GM21447 (cell line): ENCODE data around the gene CELSR1.

Experiments used
- ATAC-seq: cut with Tn5 transposase; IDR thresholded peaks from one replicate; pipeline ENCODE4 v1.9.1; 2021; ENCODE audit not compliant: unreplicated experiment

The CELSR1 gene

DNA sequence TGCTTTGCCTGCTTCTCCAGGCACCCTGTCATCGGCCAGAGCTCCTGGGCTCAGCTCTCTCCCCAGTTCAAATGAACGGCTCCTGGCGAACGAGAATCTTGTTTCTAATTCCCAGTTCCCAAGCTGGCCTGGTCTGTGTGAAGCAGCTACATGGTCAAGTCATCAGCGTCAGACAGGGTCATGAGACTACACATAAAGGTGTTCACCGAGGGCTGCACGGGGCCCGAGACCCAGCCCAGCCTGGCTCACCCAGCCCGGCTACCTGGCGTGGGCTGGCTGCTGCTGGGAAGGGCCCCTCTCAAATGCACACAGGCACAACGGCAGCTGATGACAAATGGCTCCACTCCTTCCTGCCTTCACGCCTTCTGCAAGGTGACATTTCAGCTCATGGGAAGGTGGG is 14.6 kb upstream of the CELSR1 start:
- ATAC-seq = no peak

DNA sequence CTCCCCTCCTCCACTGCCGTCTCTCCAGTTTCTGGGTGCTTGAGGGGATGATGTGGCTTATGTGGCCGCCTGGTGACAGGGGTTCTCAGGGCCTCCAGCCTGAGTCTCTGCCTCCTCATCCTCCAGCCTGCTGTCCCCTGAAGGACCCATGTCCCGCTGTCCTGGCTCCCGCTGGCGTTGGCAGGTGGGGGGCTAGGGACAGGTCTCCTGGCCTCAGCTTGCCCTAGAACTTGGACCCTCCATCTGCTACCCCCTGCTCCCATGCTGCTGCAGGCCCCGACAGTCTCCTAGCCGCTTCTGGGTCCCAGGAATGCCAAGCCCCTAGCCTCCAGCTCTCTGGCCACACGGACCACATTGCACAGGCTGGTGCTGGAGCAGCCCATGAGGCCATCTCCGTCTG is 13.9 kb upstream of the CELSR1 start:
- no peak for ATAC-seq

DNA sequence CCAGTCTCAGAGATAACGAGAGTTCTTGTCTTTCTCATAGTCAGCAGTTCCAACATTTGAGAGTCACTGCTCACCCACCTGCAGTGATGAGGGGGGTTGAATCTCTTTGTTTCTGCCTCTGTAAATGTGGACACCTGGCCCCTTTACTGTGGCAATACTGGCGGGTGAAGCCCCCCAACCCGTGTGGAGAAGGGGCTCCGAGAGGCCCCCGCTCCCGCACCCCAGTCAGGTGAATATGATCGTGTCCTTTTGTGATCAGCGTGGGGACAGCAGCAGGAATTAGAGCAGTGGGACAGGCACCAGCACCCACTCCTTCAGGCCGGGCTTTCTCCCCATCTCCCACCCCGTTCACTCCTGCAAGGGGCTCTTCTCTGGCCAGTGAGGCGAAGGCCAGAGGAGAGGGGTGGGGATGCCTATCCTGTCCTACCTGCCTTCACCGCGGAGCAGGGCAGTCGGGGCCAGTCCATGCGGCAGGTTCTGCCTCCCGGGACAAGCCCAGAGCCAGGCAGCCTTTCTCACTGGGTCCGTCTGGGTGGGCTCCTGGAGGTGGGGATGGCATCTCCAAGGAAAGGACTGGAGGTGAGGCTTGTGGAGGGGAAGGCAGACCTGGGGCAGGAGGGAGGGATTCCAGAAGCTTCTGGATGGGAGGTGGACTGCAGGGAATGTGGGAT is 12.7 kb upstream of the CELSR1 start:
- no peak for ATAC-seq

DNA sequence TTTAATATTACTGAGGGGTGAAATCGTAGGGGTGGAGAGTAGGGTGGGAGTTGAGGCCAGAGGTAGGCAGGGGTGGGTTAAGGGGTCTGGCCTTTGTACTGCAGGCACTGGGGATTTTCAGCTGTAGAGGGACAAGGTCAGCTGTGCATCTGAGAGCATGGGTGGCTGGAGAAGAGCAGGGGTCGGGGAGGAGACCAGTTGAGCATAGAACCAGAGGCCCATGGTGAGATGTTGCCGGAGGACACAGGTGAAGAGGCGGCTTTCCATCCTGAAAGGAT is 12.1 kb upstream of the CELSR1 start:
- no peak for ATAC-seq

DNA sequence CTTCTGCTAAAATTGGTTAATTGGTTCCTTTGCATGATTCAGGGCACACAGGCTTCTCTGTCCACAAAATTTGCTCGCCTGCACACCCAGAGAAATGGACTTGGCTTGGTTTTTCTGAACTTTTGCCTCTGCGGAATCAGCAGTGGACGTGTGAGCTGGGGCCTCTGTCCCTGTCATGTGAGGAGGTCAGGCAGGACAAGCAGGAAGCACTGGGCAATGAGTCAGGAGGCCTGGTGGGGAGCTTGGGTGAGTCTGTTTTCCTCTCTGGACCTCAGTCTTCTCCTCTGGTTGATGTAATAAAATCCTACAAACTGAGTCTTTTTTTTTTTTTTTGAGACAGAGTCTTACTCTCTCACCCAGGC is 10.4 kb upstream of the CELSR1 start:
- no peak for ATAC-seq

DNA sequence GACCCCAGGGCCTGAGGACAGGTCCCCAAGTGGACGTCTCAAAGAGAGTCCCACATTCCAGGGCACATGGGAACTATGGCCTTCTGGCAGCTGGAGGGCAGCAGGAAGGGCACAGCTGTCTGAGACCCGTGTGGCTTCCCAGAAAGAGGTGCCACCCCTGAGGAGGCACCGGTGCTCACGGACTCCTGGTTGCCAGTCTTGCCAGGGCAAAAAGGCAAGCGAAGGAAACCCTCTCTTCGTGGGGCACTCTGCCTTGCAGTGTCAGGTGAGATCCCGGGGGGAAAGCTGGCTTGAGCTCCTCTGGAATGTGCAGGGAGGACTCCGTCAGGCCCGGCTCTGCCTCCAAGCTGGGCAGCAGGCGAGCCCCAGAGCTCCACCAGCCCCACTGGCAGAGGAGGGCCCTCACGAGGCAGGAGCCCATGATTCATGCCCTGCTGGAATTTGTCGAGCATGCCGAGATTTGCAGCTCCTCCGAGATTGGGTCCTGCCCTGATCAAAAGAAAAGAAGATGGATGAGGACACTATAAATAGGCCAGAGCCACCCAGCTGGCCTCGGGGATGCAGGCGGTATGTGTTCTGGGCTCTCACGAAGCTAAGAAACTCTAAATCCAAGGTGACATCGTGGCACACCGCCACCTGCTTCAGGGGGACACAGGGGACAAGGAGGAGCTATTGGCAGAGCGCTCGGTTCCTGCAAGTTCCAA is 9.9 kb upstream of the CELSR1 start:
- ATAC-seq = no peak

DNA sequence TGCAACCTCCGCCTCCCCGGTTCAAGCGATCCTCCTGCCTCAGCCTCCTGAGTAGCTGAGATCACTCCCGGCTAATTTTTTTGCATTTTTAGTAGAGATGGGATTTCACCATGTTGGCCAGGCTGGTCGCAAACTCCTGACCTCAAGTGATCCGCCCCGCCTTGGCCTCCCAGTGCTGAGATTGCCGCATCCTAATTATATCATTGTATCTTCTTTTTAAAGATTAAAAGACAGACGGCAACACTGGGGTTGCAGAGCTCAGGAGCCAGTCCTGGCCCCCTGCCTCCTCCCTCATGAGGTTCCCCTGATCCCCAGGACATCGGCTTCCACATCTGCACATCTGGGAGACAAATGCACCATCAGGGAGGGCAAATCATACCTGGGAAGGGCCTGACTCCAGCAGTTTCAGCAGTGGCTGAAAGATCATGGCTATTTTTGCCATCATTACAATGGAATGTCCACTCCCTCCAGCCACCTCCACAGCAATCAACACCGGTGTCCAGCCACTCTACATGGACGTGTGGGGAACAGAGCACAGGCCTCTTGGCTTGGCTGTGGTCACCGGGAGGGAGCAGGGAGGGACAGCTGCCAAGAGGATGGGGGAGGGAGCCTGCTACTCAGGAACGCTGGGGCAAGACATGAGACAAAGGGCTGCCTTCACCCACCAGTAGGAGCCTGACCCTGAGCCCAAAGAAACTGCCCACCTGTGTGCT is 9.2 kb upstream of the CELSR1 start:
- ATAC-seq = no peak

DNA sequence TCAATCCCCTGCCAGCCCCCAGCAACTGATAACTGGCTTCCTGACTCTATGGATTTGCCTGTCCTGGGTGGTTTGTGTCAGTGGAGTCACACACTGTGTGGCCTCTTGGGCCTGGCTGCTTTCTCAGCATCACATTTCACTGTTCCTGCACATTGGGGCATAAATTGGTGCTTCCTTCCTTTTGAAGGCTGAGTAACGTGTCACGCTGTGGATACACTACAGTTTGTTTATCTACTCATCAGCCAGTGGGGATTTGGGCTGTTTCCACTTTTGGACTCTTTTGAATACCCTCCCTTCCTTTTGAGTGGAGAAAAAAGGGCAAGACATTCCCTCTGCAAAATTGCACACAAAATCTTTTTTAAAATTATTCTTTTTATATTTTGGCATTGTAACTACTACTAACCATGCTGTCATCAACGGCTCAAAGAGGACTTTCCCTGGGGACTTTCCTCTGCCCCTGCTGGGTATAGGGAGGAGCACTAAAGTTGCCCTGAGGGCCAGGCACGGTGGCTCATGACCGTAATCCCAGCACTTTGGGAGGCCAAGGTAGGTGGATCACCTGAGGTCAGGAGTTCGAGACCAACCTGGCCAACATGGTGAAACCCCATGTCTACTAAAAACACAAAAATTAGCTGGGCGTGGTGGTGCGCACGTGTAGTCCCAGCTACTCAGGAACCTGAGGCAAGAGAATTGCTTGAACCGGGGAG is 7.8 kb upstream of the CELSR1 start:
- no peak for ATAC-seq

DNA sequence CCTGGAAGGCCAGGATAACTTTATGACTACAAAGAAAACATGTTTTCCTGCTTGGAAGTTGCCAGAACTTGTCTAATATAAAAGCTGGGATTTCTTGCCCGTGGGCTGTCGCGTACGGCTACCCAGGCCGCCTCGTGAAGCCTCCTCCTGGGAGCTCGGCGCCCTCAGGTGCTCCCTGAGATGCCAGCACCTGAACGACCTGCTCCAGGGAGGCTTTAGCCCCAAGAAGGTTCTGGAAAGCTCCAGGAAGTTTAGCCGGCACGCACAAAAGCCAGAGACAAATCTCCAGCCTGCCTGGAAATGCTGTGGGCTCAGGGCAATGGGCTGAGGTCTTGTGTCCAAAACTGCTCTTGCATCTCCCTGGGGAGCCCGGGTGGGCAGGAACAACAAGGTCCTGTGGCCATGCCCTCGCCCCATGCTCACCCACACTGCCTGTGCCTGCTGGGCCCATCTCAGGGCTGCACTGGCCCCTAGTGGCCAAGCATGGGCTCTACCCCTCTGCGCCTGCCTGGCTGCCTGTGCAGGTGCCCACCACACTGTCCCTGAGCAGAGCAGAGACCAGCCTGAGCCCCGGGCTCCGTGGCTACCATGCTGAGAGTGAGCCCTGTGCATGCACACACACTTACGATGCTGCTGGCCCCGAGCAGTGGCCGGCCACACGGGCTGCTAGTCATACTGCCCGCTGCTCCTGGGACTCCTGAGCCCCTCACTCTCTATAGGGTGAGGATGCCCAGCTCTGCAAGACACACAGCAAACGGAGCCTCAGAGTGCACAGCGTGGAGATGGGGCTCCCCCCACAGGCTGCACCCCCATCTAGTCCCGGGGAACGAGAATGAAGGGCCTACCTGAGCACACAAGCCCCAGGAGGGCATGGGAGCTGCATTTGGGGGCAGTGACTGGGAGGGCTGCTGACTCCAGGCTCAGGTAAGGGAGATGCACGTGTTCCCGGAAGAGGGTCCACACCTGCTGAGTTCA is 4.9 kb upstream of the CELSR1 start:
- no peak for ATAC-seq

DNA sequence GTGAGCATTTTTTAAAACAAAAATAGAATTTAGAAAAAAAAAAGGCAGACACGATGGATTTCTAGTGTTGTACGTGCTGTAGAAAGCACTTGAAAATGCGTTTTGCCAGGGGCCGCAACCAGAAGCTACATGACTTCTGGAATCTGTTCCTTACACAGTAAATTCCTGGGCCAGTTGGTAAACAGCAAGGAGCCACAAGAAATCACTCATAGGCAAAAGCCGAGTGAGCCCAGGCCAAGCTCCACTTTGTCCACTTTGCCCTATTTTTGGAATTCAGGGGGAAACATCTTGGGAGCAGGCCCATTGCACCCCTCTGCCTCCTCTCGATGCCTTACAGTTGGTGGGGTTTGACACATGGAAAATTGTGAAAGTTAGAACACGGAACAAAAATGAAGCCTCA is 4.1 kb upstream of the CELSR1 start:
- no peak for ATAC-seq

DNA sequence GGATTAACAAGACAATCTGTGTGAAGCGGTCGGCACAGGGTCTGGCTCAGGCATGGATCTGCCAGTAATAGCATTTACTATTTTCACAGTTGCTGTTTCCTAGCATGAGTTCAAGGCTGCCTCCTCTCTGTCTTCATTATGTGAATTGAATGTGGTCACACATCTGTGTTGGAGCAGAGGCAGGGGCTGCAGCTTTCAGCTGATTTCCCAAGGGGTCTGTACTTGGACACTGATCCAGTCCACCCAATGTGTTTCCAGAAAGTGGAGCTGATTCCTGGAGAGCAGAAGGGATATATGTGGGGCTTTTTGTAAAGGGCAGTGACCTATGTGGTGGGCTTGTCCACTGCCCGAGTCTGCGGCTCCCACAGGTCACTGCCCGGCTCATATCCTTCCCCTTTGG is 3.5 kb upstream of the CELSR1 start:
- no peak for ATAC-seq

DNA sequence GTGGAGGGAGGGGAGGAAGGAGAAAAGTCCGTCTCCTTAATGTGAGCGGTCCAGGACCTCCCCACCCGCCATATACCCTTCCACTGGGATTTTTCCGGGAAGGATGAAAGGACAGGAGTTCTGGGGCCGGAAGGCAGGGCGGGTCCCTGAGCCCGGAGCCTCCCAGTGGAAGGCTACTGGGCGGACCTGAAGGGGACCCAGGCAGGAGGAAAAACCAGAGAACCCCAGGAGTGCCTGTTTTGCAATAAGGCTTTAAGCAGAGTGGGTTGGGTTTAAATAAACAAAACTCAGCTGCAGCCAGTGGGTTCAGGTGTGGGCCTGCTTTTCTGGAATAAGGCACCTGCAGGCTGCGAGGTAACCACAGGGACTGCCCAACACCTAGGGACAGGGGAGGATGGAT is 1.7 kb upstream of the CELSR1 start:
- no peak for ATAC-seq

DNA sequence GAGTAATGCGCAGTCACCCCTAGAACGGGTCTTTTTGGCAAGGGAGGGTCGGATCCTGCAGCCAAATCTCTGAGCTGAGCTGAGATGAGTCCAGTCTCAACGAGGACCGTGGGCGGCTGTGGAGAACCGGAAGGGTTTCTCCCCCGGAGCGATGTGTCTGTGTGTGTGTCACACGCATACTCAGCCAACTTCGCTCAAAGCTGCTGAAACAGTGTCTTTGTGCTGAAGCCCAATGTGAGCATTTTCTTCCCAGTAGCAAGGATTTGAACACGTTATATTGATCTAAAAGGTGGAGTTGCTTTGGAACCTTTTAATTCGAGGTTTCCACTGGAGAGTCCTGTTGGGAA is 1.4 kb upstream of the CELSR1 start:
- no peak for ATAC-seq

DNA sequence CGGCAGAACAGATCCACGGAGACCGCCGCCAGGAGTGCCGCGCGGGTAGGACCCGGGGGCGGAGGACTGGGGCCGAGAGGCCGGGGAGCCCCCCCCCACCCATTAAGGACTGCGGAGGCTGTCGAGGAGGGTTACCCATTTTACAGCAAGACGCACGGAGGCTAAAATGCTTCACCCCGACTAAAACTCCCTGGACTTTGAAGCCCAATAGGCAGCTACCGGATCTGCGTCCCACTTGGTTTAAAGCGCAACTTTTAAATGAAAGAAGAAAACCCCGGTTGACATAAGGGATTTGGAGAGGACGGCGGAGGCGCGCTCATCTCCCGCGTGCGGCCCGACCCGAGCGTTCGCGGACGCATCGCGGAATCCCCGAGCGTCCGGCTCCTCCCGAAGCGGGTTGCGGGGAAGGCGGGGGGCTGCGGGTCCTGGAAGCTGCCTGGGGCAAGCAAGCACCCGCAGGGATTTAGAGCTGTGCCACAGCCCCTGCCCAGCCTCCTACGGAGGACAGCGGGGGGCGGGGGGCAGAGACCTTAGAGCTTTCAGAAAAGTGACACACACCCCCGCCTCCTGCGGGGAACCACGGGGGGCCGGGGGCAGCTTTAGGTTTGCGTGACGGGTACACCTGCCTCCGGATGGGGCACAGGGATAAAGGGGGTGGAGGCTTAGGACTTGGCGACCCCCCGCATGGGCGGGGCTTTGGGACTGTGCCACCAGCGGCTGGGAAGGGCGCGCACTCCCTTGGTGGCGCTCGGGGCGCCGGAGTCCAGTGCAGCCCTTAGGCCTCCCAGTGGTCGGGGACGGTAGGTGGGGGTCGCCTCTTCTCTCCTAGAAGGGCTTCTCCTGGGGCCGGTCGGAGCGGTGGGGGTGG is 760 bp upstream of the CELSR1 start:
- ATAC-seq = no peak

DNA sequence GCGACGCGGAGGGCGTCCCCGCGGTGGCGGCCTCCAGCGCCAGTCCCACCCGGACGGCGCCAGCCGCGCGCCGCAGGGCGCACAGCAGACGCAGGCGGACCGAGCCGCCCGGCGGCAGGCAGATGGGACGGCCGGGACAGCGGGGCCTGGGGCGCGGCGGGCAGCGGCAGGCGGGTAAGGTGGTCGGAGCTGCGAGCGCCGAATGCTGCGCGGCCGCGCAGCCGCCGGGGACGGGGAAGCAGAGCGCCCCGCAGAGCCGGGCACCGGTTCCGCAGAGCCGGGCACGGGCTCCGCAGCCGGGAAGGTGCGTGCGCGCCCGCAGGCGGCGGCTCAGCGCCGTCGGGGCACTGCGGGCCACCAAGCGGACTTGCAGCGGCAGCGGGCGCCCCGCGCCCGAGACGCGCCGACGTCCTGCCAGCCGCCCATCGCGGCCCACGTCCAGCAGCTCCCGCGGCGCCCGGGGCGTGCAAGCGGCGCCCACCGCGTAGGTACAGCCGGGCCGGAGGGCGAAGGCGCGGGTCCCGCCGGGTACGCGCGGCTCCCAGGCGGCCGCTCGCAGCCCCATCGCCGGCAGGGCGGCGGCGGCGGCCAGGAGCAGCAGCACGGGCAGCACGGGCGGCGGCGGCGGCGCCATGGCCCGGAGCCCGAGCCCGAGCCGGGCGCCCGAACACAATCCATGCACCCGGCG is 739 bp downstream of the CELSR1 start:
- ATAC-seq = no peak

DNA sequence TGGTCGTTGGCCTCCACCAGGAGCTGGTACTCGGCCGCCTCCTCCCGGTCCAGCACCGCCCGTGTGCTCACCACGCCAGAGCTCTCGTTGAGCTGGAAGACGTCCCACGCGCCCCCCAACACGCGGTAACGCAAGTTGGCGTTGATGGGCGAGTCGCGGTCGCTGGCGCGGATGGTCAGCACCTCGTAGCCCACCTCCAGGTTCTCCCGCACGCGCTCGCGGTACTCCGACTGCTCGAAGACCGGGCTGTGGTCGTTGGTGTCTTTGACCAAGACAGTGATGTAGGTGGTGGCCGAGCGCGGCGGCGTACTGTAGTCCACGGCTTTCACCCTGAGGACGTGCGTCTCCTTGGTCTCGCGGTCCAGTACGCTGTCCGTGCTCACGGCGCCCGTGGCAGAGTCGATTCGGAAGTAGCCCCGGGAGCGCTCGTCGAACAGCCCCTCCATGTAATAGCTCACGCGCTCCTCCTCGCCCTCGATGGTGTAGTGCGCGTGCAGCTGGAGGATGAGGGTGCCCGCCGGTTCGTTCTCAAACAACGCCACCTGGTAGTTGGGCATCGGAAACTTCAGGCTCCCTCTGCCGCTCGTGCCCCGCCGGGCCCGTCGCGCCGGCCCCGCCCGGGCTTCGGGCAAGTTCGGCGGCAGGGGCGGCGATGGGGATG is 1.4 kb downstream of the CELSR1 start:
- no peak for ATAC-seq

DNA sequence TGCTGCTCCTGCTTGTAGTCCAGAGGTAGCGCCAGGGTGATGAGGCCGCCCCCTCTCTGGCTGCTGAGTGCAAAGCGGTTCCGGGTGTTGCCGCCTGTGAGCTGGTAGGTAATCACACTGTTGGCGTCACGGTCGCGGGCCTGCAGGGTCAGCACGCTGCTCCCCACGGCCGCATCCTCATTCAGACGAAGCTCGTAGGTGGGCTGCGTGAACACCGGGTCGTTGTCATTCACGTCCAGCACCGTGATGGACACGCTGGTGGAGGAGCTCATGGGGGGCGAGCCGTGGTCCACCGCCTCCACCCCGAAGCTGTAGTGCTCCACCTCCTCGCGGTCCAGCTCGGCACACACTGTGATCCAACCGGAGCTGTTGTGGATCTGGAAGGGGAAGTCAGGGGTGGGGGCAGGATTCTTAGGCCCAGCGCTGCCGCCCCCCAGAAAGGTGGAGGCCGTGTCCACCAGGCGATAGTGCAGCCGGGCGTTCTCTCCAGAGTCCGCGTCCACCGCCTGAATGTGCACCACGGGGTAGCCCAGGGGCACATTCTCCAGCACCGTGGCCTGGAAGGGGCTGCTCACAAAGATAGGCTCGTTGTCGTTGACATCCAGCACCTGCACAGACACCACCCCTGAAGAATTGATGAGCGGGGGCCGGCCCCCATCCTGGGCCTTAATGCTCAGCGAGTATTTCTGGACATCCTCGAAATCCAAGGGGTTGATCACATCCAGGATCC is 2.4 kb downstream of the CELSR1 start:
- ATAC-seq = no peak

DNA sequence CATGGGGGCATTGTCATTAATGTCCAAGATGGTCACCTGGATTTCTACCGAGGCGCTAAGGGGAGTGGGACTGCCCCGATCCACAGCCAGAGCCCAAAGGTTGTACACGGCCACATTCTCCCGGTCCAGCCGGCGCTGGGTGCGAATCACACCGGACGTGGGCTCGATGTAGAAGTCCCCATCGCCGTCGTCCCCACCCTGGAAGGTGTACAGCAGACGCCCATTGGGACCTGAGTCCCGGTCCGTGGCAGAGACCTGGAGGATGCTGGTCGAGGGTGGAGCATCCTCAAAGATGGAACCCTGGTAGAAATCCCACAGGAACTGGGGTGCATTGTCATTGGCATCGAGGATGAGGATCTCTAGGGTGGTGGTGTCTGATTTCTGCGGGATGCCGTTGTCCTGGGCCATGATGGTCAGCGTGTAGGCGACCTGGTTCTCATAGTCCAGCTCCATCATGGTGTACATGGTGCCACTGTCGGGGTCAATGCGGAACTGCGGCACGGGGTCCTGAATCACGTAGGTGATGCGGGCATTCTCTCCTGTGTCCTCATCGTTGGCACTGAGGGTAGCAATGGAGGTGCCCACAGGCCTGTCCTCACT is 3.1 kb downstream of the CELSR1 start:
- no peak for ATAC-seq
